NOMO-1 (cell line): ENCODE data around the gene RABEPK.
A peak's percentile ranks its signal among the peaks of the same experiment; 100 is the strongest.
"Not testable (repeated sequence)": the region's sequence is repeated elsewhere in the genome, so short reads cannot be mapped to it uniquely, and the experiment has no call there.

ENCODE experiments used
- DNase-seq, 2 experiments: peaks; one replicate each; lab custom pipeline; 2025; ENCODE audit not compliant: unreplicated experiment in 2 of 2; lab: John Stamatoyannopoulos, UW

The RABEPK gene

GRCh38 chr9:125200216-125201047 lies at the start of gene RABEPK:
TSS of gene RABEPK (plus strand) at chr9:125200542. CDS start at chr9:125203014, 2,472 bp downstream.
- DNase-seq = peak; percentile 92 to 94

- no peak for DNase-seq
Measured at GRCh38 chr9:125151730-125152129, 48.6 kb upstream of the RABEPK start.

- no peak for DNase-seq
Measured at GRCh38 chr9:125153712-125154367, 46.5 kb upstream of the RABEPK start.

- no peak for DNase-seq
Measured at GRCh38 chr9:125156551-125156950, 43.8 kb upstream of the RABEPK start.

- no peak for DNase-seq
Measured at GRCh38 chr9:125160750-125161149, 39.6 kb upstream of the RABEPK start.

- DNase-seq = no peak
Measured at GRCh38 chr9:125161284-125161918, 38.9 kb upstream of the RABEPK start.

- not testable (repeated sequence) for DNase-seq
Measured at GRCh38 chr9:125162891-125163290, 37.5 kb upstream of the RABEPK start.

GRCh38 chr9:125166762-125167161 lies 33.6 kb upstream of the RABEPK start:
- DNase-seq = no peak

GRCh38 chr9:125169895-125170294 lies 30.4 kb upstream of the RABEPK start:
- DNase-seq = no peak

- DNase-seq = peak; percentile 8 to 12
Measured at GRCh38 chr9:125172031-125172755, 28.1 kb upstream of the RABEPK start.

GRCh38 chr9:125176636-125177035 lies 23.7 kb upstream of the RABEPK start:
- DNase-seq = no peak

GRCh38 chr9:125177888-125178287 lies 22.5 kb upstream of the RABEPK start:
- DNase-seq = no peak

- DNase-seq = not testable (repeated sequence)
Measured at GRCh38 chr9:125179776-125180175, 20.6 kb upstream of the RABEPK start.

- no peak for DNase-seq
Measured at GRCh38 chr9:125180876-125181275, 19.5 kb upstream of the RABEPK start.

- not testable (repeated sequence) for DNase-seq
Measured at GRCh38 chr9:125181756-125182155, 18.6 kb upstream of the RABEPK start.

GRCh38 chr9:125183054-125183453 lies 17.3 kb upstream of the RABEPK start:
- no peak for DNase-seq

- no peak for DNase-seq
Measured at GRCh38 chr9:125183561-125183960, 16.8 kb upstream of the RABEPK start.

GRCh38 chr9:125189011-125189360 lies 11.4 kb upstream of the RABEPK start:
- DNase-seq = peak; percentile 6 to 21

GRCh38 chr9:125189361-125190289 lies 10.7 kb upstream of the RABEPK start, which contains the start of gene PPP6C:
TSS of gene PPP6C (minus strand) at chr9:125189803. CDS start at chr9:125189718, 85 bp downstream.
- DNase-seq = peak; percentile 96 to 97

GRCh38 chr9:125190361-125190801 lies 10.0 kb upstream of the RABEPK start:
- no peak for DNase-seq
